Esophagus squamous epithelium (tissue), 5 donors: ENCODE measurements around the gene CFAP299. TPM values are rescaled to one million over a fixed set of nuclear protein-coding genes. Genes with fewer than 3 reads are reported as not detected.

Experiments
- DNase-seq: peaks from one replicate; lab custom pipeline; 2025; lab: John Stamatoyannopoulos, UW
- H3K27ac ChIP-seq, 4 donors: fragments of 200-600 bp; sonication (generic); one replicate each; pipeline ENCODE4 v1.5.1; 2016 to 2019; ENCODE audit warnings: mild to moderate bottlenecking in 1 of 4
- H3K27me3 ChIP-seq, 4 donors: fragments of 200-600 bp; sonication (generic); 1 replicate in 3 of 4; 2 replicates in 1 of 4; pipeline versions ENCODE4 v1.5.1 to v1.6.0; 2017 to 2021; ENCODE audit warnings: antibody characterized with exemption in 1 of 4
- H3K36me3 ChIP-seq, 3 donors: fragments of 200-600 bp; sonication (generic); one replicate each; pipeline ENCODE4 v1.5.1; 2016 to 2019
- H3K4me1 ChIP-seq, 3 donors: fragments of 200-600 bp; sonication (generic); one replicate each; pipeline ENCODE4 v1.5.1; 2017 to 2019
- H3K4me3 ChIP-seq, 4 donors: fragments of 200-600 bp; sonication (generic); 1 replicate in 3 of 4; 2 replicates in 1 of 4; pipeline ENCODE4 v1.5.1; 2016 to 2019; ENCODE audit warnings: mild to moderate bottlenecking in 2 of 4, moderate library complexity in 1 of 4
- H3K9me3 ChIP-seq, 3 donors: fragments of 200-600 bp; sonication (generic); one replicate each; pipeline ENCODE4 v1.5.1; 2016 to 2019
- POLR2A ChIP-seq, 4 donors: fragments of 450-650 bp; IDR thresholded peaks; one replicate each; pipeline ENCODE4 v1.6.1; 2017; ENCODE audit warnings: antibody characterized with exemption in 4 of 4, mild to moderate bottlenecking in 4 of 4, moderate library complexity in 3 of 4
- WGBS, 2 donors: methylation state at CpG; one replicate each; pipeline ENCODE4 v1.1.5; 2018; 5-methylcytosine and 5-hydroxymethylcytosine counted together
- intact Hi-C: fragments of 100-400 bp; cut with DNase I; formaldehyde crosslinking; loops from one replicate; pipeline ENCODE4 v1.15.0; 2022
- total RNA-seq, 4 donors: library from RNA; depleted of rRNA; stranded (reverse); fragments of >200 nt; gene quantifications; one replicate each; pipeline ENCODE4 v1.1.0, GENCODE V29; 2016
- TF ChIP-seq, protein P1 (sequence below), 6 experiments: fragments of 450-650 bp in 4 of 6; fragments of 200-600 bp in 2 of 6; sonication (generic) in 2 of 6; IDR thresholded peaks; one replicate each; pipeline ENCODE4 v1.5.1; 2016 to 2019; ENCODE audit warnings: antibody characterized with exemption in 6 of 6, mild to moderate bottlenecking in 4 of 6, moderate library complexity in 4 of 6
- donor health status: DM: yes; HTN: yes; CAD: no.

Gene CFAP299
- total RNA-seq, 4 donors from 2014 or later, result not detected

DNA sequence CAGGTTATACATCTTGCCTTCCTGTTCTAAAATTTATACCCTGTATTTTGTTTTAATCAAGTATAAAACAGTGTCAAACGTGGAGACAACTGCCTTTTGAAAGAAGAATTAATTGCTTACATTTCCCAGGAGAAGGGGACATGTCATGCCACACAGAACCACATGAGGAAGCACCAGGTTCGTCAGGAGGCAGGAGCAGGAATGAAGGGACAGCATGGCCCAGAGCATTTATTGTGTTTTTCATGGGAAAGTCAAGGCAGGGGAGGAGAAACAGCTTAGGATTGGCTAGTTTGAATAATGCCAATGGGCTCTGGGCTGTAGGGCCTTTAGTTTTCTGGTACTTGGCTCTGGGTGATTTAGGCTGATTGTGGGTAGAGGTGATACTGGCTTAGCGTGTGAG is 203.7 kb downstream of the CFAP299 start:
- intact Hi-C loops, result no loop called here
- no peak for DNase-seq
- no peak for TF ChIP-seq POLR2A (IDR thresholded peaks at IDR 0.05)
- TF ChIP-seq, protein P1, sequence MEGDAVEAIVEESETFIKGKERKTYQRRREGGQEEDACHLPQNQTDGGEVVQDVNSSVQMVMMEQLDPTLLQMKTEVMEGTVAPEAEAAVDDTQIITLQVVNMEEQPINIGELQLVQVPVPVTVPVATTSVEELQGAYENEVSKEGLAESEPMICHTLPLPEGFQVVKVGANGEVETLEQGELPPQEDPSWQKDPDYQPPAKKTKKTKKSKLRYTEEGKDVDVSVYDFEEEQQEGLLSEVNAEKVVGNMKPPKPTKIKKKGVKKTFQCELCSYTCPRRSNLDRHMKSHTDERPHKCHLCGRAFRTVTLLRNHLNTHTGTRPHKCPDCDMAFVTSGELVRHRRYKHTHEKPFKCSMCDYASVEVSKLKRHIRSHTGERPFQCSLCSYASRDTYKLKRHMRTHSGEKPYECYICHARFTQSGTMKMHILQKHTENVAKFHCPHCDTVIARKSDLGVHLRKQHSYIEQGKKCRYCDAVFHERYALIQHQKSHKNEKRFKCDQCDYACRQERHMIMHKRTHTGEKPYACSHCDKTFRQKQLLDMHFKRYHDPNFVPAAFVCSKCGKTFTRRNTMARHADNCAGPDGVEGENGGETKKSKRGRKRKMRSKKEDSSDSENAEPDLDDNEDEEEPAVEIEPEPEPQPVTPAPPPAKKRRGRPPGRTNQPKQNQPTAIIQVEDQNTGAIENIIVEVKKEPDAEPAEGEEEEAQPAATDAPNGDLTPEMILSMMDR (IDR thresholded peaks at IDR 0.05), result no peak
- Histone ChIP-seq H3K9me3 (no peaks in the 10 kb centered on the region), H3K27ac (no peak overlapping the region), H3K36me3 (no peaks in the 10 kb centered on the region), H3K4me3 (no peak overlapping the region), H3K27me3 (no peaks in the 10 kb centered on the region), H3K4me1 (no peaks in the 10 kb centered on the region)
- 56 to 69% methylated on average over 3 of the region's 3 CpGs for WGBS, 2 donors

- no peak overlapping the region for H3K27ac ChIP-seq
- DNase-seq, result no peak
- no peaks in the 10 kb centered on the region for H3K27me3 ChIP-seq
- intact Hi-C loops, result no loop called here
- no peaks in the 10 kb centered on the region for H3K9me3 ChIP-seq
- H3K36me3 ChIP-seq, result no peaks in the 10 kb centered on the region
- H3K4me1 ChIP-seq, result no peaks in the 10 kb centered on the region
- no peak overlapping the region for H3K4me3 ChIP-seq
- WGBS, 2 donors, result 48 to 52% methylated on average over 1 of the region's 1 CpG
- TF ChIP-seq, protein P1 (IDR thresholded peaks at IDR 0.05), result no peak
- TF ChIP-seq POLR2A (IDR thresholded peaks at IDR 0.05), result no peak
These were observed 204.8 kb downstream of the CFAP299 start for GRCh38 chr4:80540349-80540748.

- no peak for DNase-seq
- TF ChIP-seq POLR2A (IDR thresholded peaks at IDR 0.05), result no peak
- TF ChIP-seq, protein P1 (IDR thresholded peaks at IDR 0.05), result no peak
- 37 to 59% methylated on average over 5 of the region's 5 CpGs for WGBS, 2 donors
- no peaks in the 10 kb centered on the region for H3K36me3 ChIP-seq
- intact Hi-C loops, result no loop called here
- no peaks in the 10 kb centered on the region for H3K9me3 ChIP-seq
- H3K4me3 ChIP-seq, result no peak overlapping the region
- H3K4me1 ChIP-seq, result no peaks in the 10 kb centered on the region
- H3K27me3 ChIP-seq, result no peaks in the 10 kb centered on the region
- H3K27ac ChIP-seq, result no peak overlapping the region
These were observed 205.4 kb downstream of the CFAP299 start for GRCh38 chr4:80540785-80541469.

DNA sequence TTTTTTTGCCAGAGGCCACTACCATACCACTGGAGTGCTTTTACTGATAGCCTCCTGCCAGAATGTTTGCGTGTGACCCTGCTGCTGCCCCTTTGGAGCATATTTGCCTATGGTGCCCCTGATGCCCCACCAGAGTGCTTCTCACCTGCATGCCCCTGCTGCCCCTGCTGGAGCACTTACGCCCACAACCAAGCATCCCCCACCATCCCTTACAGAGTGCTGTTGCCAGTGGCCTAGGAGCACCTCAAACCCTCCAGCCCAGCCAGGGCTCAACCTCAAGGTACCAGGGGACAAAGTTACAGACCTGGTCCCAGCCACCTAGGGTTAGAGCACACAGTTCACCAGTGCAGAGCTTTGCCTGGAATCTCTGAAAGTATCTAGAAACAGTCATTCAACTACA is 207.2 kb downstream of the CFAP299 start:
- Histone ChIP-seq H3K9me3 (no peaks in the 10 kb centered on the region), H3K27ac (no peak overlapping the region), H3K36me3 (no peaks in the 10 kb centered on the region), H3K27me3 (no peaks in the 10 kb centered on the region), H3K4me1 (no peaks in the 10 kb centered on the region), H3K4me3 (no peak overlapping the region)
- DNase-seq, result no peak
- TF ChIP-seq POLR2A (IDR thresholded peaks at IDR 0.05), result no peak
- TF ChIP-seq, protein P1 (IDR thresholded peaks at IDR 0.05), result no peak
- WGBS, 2 donors, result 82 to 100% methylated on average over 1 to 2 of the region's 2 CpGs
- intact Hi-C loops, result no loop called here

DNA sequence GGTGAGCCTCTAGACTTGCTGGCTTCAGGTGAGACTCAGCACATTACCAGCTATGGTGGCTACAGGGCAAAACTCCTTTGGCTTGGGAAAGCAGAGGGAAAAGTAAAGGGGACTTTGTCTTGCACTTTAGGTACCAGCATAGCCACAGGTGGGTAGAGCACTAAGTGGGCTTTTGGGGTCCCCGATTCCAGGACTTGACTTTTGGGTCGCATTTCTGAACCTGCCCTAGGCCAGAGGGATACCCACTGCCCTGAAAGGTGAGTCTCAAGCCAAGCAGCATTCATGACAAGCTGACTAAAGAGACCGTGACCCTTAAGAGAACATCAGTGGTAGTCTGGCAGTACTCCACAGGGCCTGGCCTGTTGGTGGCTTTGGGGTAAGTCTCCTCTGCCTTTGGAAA is 224.8 kb downstream of the CFAP299 start:
- H3K4me3 ChIP-seq, result no peak overlapping the region
- no peaks in the 10 kb centered on the region for H3K27me3 ChIP-seq
- intact Hi-C loops, result no loop called here
- DNase-seq, result no peak
- no peaks in the 10 kb centered on the region for H3K4me1 ChIP-seq
- WGBS, 2 donors, result 80 to 89% methylated on average over 1 to 2 of the region's 3 CpGs
- TF ChIP-seq, protein P1 (IDR thresholded peaks at IDR 0.05), result no peak
- no peak for TF ChIP-seq POLR2A (IDR thresholded peaks at IDR 0.05)
- no peaks in the 10 kb centered on the region for H3K36me3 ChIP-seq
- no peaks in the 10 kb centered on the region for H3K9me3 ChIP-seq
- no peak overlapping the region for H3K27ac ChIP-seq
